ENCODE data around the gene ANO3.

Gene ANO3

GRCh38 chr11:26597899-26598298, 266.0 kb downstream of the ANO3 start:
- Histone ChIP-seq H3K27ac (ENCODE audit: low read depth, low read length) (no peak overlapping the region), H3K4me3 (ENCODE audit: low read depth, low read length) (no peak overlapping the region), H2BK5ac (ENCODE audit: low read depth, low read length, poor library complexity) (no peak overlapping the region), H3K14ac (ENCODE audit: low read length) (no peak overlapping the region), H2BK12ac (ENCODE audit: low read length) (no peak overlapping the region), H3K4me2 (ENCODE audit: low read length) (no peak overlapping the region), H2AFZ (ENCODE audit: insufficient read depth, low read length, poor library complexity) (no peak overlapping the region), H3K36me3 (ENCODE audit: control insufficient read depth in 1 of 2, insufficient read depth in 2 of 2, low read length in 2 of 2) (no peaks in the 10 kb centered on the region), H3K18ac (ENCODE audit: low read length) (no peak overlapping the region), H3K27me3 (ENCODE audit: insufficient read depth, low read length) (no peaks in the 10 kb centered on the region), H3K9me3 (ENCODE audit: insufficient read depth, low read depth, low read length) (no peaks in the 10 kb centered on the region), H3K9ac (ENCODE audit: low read length) (no peak overlapping the region), H3K4me1 (ENCODE audit: control insufficient read depth in 1 of 2, insufficient read depth in 2 of 2, low read length in 2 of 2) (no peaks in the 10 kb centered on the region), H4K91ac (ENCODE audit: low read depth, low read length) (no peak overlapping the region), H3K79me2 (ENCODE audit: control insufficient read depth, insufficient read depth, low read length, poor library complexity) (no peaks in the 10 kb centered on the region), H2BK120ac (ENCODE audit: insufficient read depth, low read length, poor library complexity) (no peak overlapping the region), H4K12ac (ENCODE audit: low read depth, low read length) (no peak overlapping the region), H3K79me1 (ENCODE audit: low read length) (no peaks in the 10 kb centered on the region), H4K8ac (ENCODE audit: low read depth, low read length) (no peak overlapping the region), H3K23ac (ENCODE audit: low read length) (no peak overlapping the region), H3K4ac (ENCODE audit: low read depth, low read length) (no peak overlapping the region), H2AK5ac (ENCODE audit: low read length) (no peak overlapping the region)
- no CpG with 5 or more reads among the region's 2 CpGs for WGBS (ENCODE audit: extremely low coverage, insufficient coverage, insufficient read length)
- DNase-seq: no peak

DNA sequence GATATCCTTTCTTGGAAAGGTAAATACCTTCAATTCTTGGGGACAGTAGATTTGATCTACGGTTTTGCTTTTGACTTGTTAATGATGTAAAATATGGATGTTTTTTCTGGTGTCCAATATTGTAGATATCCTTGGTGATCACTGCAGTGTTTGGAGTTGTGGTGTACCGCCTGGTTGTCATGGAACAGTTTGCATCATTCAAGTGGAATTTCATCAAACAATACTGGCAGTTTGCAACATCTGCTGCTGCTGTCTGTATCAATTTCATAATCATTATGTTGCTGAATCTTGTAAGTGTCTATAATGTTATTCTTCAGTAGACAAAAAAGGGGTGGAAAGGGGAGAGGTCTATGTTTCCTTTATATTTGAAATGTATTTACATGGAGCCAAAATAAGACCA, 267.5 kb downstream of the ANO3 start:
- Histone ChIP-seq H3K9me3 (ENCODE audit: insufficient read depth, low read depth, low read length) (no peaks in the 10 kb centered on the region), H3K23ac (ENCODE audit: low read length) (no peak overlapping the region), H3K4me1 (ENCODE audit: control insufficient read depth in 1 of 2, insufficient read depth in 2 of 2, low read length in 2 of 2) (no peaks in the 10 kb centered on the region), H3K14ac (ENCODE audit: low read length) (no peak overlapping the region), H3K9ac (ENCODE audit: low read length) (no peak overlapping the region), H3K27ac (ENCODE audit: low read depth, low read length) (no peak overlapping the region), H3K27me3 (ENCODE audit: insufficient read depth, low read length) (no peaks in the 10 kb centered on the region), H3K4ac (ENCODE audit: low read depth, low read length) (no peak overlapping the region), H3K18ac (ENCODE audit: low read length) (no peak overlapping the region), H4K8ac (ENCODE audit: low read depth, low read length) (no peak overlapping the region), H3K36me3 (ENCODE audit: control insufficient read depth in 1 of 2, insufficient read depth in 2 of 2, low read length in 2 of 2) (no peaks in the 10 kb centered on the region), H3K4me2 (ENCODE audit: low read length) (no peak overlapping the region), H3K4me3 (ENCODE audit: low read depth, low read length) (no peak overlapping the region), H4K12ac (ENCODE audit: low read depth, low read length) (no peak overlapping the region), H2BK12ac (ENCODE audit: low read length) (no peak overlapping the region), H3K79me2 (ENCODE audit: control insufficient read depth, insufficient read depth, low read length, poor library complexity) (no peaks in the 10 kb centered on the region), H3K79me1 (ENCODE audit: low read length) (no peaks in the 10 kb centered on the region), H4K91ac (ENCODE audit: low read depth, low read length) (no peak overlapping the region), H2AK5ac (ENCODE audit: low read length) (no peak overlapping the region), H2AFZ (ENCODE audit: insufficient read depth, low read length, poor library complexity) (no peak overlapping the region), H2BK5ac (ENCODE audit: low read depth, low read length, poor library complexity) (no peak overlapping the region), H2BK120ac (ENCODE audit: insufficient read depth, low read length, poor library complexity) (no peak overlapping the region)
- no CpG with 5 or more reads among the region's 2 CpGs for WGBS (ENCODE audit: extremely low coverage, insufficient coverage, insufficient read length)
- peak; percentile 69 to 92 for DNase-seq

GRCh38 chr11:26599876-26600434, 268.0 kb downstream of the ANO3 start:
- no peak for DNase-seq
- no peak overlapping the region for H3K14ac ChIP-seq (ENCODE audit: low read length)
- H3K79me1 ChIP-seq (ENCODE audit: low read length): no peaks in the 10 kb centered on the region
- H2BK5ac ChIP-seq (ENCODE audit: low read depth, low read length, poor library complexity): no peak overlapping the region
- no CpG with 5 or more reads among the region's 4 CpGs for whole genome bisulfite sequencing (ENCODE audit: extremely low coverage, insufficient coverage, insufficient read length)
- no peak overlapping the region for H3K18ac ChIP-seq (ENCODE audit: low read length)
- H3K27me3 ChIP-seq (ENCODE audit: insufficient read depth, low read length): no peaks in the 10 kb centered on the region
- no peak overlapping the region for H3K4me2 ChIP-seq (ENCODE audit: low read length)
- no peak overlapping the region for H3K27ac ChIP-seq (ENCODE audit: low read depth, low read length)
- H3K4ac ChIP-seq (ENCODE audit: low read depth, low read length): no peak overlapping the region
- H3K79me2 ChIP-seq (ENCODE audit: control insufficient read depth, insufficient read depth, low read length, poor library complexity): no peaks in the 10 kb centered on the region
- no peak overlapping the region for H4K12ac ChIP-seq (ENCODE audit: low read depth, low read length)
- H4K91ac ChIP-seq (ENCODE audit: low read depth, low read length): no peak overlapping the region
- no peaks in the 10 kb centered on the region for H3K9me3 ChIP-seq (ENCODE audit: insufficient read depth, low read depth, low read length)
- H2AK5ac ChIP-seq (ENCODE audit: low read length): no peak overlapping the region
- H3K23ac ChIP-seq (ENCODE audit: low read length): no peak overlapping the region
- H3K4me3 ChIP-seq (ENCODE audit: low read depth, low read length): no peak overlapping the region
- H3K36me3 ChIP-seq (ENCODE audit: control insufficient read depth in 1 of 2, insufficient read depth in 2 of 2, low read length in 2 of 2): no peaks in the 10 kb centered on the region
- H3K9ac ChIP-seq (ENCODE audit: low read length): no peak overlapping the region
- H2BK120ac ChIP-seq (ENCODE audit: insufficient read depth, low read length, poor library complexity): no peak overlapping the region
- no peaks in the 10 kb centered on the region for H3K4me1 ChIP-seq (ENCODE audit: control insufficient read depth in 1 of 2, insufficient read depth in 2 of 2, low read length in 2 of 2)
- H2BK12ac ChIP-seq (ENCODE audit: low read length): no peak overlapping the region
- H2AFZ ChIP-seq (ENCODE audit: insufficient read depth, low read length, poor library complexity): no peak overlapping the region
- H4K8ac ChIP-seq (ENCODE audit: low read depth, low read length): no peak overlapping the region

DNA sequence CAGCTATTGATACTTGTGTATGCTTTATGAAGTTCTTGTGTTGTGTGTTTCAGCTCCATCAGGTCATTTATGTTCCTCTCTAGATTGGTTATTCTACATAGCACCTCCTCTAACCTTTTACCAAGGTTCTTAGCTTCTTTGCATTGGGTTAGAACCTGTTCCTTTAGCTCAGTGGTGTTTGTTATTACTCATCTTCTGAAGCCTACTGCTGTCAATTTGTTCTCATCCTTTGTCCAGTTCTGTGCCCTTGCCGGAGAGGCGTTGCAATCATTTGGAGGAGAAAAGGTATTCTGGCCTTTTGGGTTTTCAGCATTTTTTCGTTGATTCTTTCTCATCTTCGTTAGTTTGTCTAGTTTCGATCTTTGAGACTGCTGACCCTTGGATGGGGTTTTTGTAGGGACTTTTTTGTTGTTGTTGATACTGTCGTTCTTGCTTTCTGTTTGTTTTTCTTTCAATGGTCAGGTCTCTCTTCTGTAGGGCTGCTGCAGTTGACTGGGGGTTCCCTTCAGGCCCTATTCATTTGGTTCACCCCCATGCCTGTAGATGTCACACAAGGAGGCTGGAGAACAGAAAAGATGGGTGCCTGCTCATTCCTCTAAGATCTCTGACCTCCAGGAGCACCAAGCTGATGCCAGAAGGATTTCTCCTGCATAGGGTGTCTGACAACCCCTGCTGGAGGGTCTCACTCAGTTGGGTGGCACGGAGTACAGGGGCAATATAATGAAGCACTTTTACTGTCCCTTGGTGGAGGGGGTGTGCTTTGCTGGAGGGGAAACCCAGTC, 276.0 kb downstream of the ANO3 start:
- H3K4me3 ChIP-seq (ENCODE audit: low read depth, low read length): no peak overlapping the region
- no peak for DNase-seq
- no peaks in the 10 kb centered on the region for H3K4me1 ChIP-seq (ENCODE audit: control insufficient read depth in 1 of 2, insufficient read depth in 2 of 2, low read length in 2 of 2)
- H4K12ac ChIP-seq (ENCODE audit: low read depth, low read length): no peak overlapping the region
- H3K4me2 ChIP-seq (ENCODE audit: low read length): no peak overlapping the region
- no peak overlapping the region for H3K4ac ChIP-seq (ENCODE audit: low read depth, low read length)
- H3K27ac ChIP-seq (ENCODE audit: low read depth, low read length): no peak overlapping the region
- H2BK12ac ChIP-seq (ENCODE audit: low read length): no peak overlapping the region
- no peaks in the 10 kb centered on the region for H3K9me3 ChIP-seq (ENCODE audit: insufficient read depth, low read depth, low read length)
- no peaks in the 10 kb centered on the region for H3K79me2 ChIP-seq (ENCODE audit: control insufficient read depth, insufficient read depth, low read length, poor library complexity)
- H3K36me3 ChIP-seq (ENCODE audit: control insufficient read depth in 1 of 2, insufficient read depth in 2 of 2, low read length in 2 of 2): no peaks in the 10 kb centered on the region
- H3K18ac ChIP-seq (ENCODE audit: low read length): no peak overlapping the region
- no CpG with 5 or more reads among the region's 7 CpGs for WGBS (ENCODE audit: extremely low coverage, insufficient coverage, insufficient read length)
- no peak overlapping the region for H2BK5ac ChIP-seq (ENCODE audit: low read depth, low read length, poor library complexity)
- H3K9ac ChIP-seq (ENCODE audit: low read length): no peak overlapping the region
- no peak overlapping the region for H2AFZ ChIP-seq (ENCODE audit: insufficient read depth, low read length, poor library complexity)
- H4K8ac ChIP-seq (ENCODE audit: low read depth, low read length): no peak overlapping the region
- H3K23ac ChIP-seq (ENCODE audit: low read length): no peak overlapping the region
- H3K14ac ChIP-seq (ENCODE audit: low read length): no peak overlapping the region
- H3K79me1 ChIP-seq (ENCODE audit: low read length): no peaks in the 10 kb centered on the region
- no peak overlapping the region for H2BK120ac ChIP-seq (ENCODE audit: insufficient read depth, low read length, poor library complexity)
- no peaks in the 10 kb centered on the region for H3K27me3 ChIP-seq (ENCODE audit: insufficient read depth, low read length)
- no peak overlapping the region for H2AK5ac ChIP-seq (ENCODE audit: low read length)
- no peak overlapping the region for H4K91ac ChIP-seq (ENCODE audit: low read depth, low read length)

All from trophoblast cell (in vitro differentiated cells and primary cell).